HCEC 1CT (cell line): ENCODE measurements around the gene NOL4L.

ENCODE experiments used
- DNase-seq: peaks from one replicate; pipeline ENCODE4 v3.0.0-alpha.2; 2017

The NOL4L gene

GRCh38 chr20:32574296-32575226, 10.6 kb downstream of the NOL4L start:
- DNase-seq, result peak; percentile 72

- no peak for DNase-seq
These were observed 11.8 kb downstream of the NOL4L start for GRCh38 chr20:32573167-32573851.

GRCh38 chr20:32572271-32572968, 12.7 kb downstream of the NOL4L start:
- DNase-seq, result no peak

GRCh38 chr20:32571566-32571965, 13.6 kb downstream of the NOL4L start:
- DNase-seq, result no peak

- no peak for DNase-seq
These were observed 14.5 kb downstream of the NOL4L start for GRCh38 chr20:32570401-32571190.

GRCh38 chr20:32569380-32570305, 15.5 kb downstream of the NOL4L start:
- DNase-seq, result no peak

- no peak for DNase-seq
These were observed 16.1 kb downstream of the NOL4L start for GRCh38 chr20:32569018-32569379.

GRCh38 chr20:32567384-32568178, 17.6 kb downstream of the NOL4L start:
- no peak for DNase-seq

- no peak for DNase-seq
These were observed 18.5 kb downstream of the NOL4L start for GRCh38 chr20:32566379-32567374.

GRCh38 chr20:32565735-32566032, 19.4 kb downstream of the NOL4L start:
- DNase-seq, result no peak

- no peak for DNase-seq
These were observed 20.0 kb downstream of the NOL4L start for GRCh38 chr20:32564921-32565734.

GRCh38 chr20:32564440-32564839, 20.7 kb downstream of the NOL4L start:
- DNase-seq, result no peak

GRCh38 chr20:32563311-32564272, 21.5 kb downstream of the NOL4L start:
- no peak for DNase-seq

- DNase-seq, result no peak
These were observed 22.6 kb downstream of the NOL4L start for GRCh38 chr20:32562495-32562911.

GRCh38 chr20:32560989-32561830, 23.9 kb downstream of the NOL4L start:
- no peak for DNase-seq

GRCh38 chr20:32560482-32560988, 24.6 kb downstream of the NOL4L start:
- DNase-seq, result no peak
